Kasumi-1 (cell line): ENCODE measurements around the gene CCDC14.
A peak's percentile ranks its signal among the peaks of the same experiment; 100 is the strongest.
"Not testable (repeated sequence)": the region's sequence is repeated elsewhere in the genome, so short reads cannot be mapped to it uniquely, and the experiment has no call there.

ENCODE experiments used
- DNase-seq, 2 experiments: peaks; one replicate each; lab custom pipeline; 2025; lab: John Stamatoyannopoulos, UW

CCDC14 gene

DNA sequence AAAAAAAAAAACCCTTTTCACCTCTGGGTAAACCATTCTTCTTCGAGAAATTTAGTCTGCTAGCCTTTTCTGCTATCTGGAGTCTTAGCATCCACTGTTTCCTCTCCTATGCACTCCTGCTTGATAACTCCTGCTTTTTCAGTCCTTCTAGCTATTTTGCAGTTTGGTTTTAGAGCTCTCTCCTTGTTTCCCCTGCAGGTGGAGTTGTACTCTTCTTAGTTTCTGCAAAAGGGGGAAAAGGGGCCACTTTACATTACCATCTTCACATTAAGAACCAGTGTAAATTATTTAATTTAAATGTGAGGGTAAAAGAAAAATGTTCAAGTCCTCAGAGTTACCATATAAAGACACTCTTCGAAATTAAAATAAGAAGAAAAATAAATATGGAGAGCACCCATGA lies 53.3 kb downstream of the CCDC14 start:
- no peak for DNase-seq

DNA sequence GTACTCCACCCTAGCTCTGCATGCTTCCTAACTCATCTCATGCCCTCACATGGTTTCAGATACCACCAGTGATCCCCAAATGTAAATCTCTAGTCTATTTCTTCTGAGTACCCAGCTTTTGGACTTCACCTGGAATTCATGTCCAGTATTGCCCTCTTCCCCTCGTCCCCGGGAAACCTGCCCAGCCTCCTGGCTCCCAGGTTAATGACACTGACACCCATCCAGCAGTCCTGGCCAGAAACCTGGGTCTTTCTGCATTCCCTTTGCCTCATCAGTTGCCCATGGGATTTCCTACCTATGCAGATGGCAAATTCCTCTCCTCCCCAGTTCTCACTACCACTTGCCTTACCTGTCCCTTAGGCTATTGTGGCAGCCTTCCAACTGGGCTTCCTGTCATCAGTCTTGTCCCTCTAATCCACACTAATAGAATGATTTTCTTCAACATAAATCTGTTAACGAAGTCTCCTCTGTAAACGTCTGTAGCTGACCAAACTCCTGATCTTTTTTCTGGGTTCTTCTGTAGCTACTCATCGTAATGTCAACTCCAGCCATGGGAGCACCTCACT lies 61.6 kb downstream of the CCDC14 start:
- DNase-seq = no peak

DNA sequence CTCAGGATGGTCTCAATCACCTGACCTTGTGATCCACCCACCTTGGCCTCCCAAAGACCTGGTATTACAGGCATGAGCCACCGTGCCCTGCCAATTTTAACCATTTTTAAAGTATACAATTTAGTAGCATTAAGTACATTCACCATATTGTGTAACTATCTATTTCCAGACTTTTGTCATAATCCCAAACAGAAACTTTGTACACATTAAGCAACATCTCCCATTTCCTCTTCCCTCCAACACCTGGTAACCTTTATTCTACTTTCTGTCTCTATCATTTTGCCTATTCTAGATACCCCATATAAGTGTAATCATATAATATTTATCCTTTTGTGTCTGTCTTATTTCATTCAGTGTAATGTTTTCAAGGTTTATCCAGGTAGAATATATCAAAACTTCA lies 68.0 kb downstream of the CCDC14 start:
- no peak for DNase-seq

DNA sequence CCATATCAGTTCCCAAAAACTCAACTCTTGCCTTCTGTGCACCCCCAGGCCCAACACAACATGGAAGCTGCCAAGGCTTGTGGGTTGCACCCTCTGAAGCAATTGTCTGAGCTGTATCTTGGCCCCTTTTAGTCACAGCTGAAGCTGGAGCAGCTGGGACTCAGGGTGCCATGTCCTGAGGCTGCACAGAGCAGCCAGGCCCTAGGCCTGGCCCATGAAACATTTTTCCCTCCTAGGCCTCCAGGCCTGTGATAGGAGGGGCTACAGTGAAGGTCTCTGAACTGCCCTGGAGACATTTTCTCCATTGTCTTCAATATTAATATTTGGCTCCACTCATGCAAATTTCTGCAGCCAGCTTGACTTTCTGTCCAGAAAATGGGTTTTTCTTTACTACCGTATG lies 68.8 kb downstream of the CCDC14 start:
- DNase-seq = no peak

DNA sequence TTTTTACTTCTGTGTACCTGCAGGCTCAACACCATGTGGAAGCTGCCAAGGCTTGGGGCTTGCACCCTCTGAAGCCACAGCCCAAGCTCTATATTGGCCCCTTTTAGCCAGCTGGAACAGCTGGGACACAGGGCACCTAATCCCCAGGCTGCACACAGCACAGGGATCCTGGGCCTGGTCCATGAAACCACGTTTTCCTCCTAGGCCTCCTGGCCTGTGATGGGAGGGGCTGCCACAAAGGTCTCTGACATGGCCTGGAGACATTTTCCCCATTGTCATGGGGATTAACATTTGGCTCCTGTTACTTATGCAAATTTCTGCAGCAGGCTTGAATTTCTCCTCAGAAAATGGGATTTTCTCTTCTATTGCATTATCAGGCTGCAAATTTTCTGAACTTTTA lies 70.0 kb downstream of the CCDC14 start:
- not testable (repeated sequence) for DNase-seq

DNA sequence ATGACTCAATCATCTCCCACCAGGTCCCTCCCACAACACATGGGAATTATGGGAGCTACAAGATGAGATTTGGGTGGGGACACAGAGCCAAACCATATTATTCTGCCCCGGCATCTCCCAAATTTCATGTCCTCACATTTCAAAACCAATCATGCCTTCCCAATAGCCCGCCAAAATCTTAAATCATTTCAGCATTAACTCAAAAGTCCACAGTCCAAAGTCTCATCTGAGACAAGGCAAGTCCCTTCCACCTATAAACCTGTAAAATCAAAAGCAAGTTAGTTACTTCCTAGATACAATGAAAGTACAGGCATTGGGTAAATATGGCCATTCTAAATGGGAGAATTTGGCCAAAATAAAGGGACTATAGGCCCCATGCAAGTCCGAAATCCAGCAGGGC lies 70.9 kb downstream of the CCDC14 start:
- not testable (repeated sequence) for DNase-seq

DNA sequence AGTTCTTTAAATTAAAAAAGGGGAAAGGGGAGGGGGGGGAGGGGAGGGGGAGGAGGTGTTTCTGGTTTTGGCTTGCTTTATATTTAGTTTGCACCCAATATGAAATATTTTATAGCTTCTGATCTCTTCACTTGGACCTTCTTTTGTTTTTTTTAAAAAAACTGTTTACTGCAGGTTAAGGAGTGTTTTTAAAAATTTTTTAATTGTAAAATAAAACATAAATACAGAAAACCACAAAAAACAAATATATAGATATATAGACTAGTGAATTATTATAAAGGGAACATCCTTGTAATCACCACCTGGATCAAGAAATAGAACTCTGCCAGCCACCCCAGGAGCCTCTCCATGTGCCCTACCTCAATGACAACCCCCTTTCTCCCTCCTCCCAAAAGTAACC lies 76.0 kb downstream of the CCDC14 start:
- no peak for DNase-seq

DNA sequence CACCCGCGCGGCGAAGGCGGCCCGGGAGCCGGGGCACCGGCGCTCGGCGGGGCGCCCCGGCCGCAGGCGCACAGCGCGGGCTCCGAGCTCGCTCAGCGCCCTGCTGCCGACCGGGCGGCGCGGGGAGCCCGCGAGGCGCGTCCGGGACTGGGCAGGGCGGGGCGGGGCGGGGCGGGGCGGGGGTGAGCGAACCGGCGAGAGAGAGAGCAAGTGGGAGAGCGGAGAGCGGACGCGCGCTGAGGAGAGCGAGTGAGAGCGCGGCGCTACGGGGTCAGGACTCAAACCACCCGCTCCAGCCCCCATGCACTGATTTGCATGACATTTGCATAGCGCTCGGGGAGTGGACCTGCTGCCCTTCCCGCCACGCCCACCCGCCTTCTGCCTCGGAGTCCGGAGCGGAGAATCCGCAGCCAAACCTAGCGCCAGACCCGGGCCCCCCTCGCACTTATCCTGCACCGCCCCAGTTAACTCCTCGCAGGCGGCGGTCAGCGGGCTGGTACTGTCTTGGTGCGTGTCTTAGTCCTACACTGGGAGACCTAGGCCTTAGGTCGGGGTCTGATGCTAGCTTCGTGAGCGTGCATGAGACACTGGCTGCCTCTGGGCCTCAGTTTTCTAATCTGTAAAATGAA lies 76.7 kb downstream of the CCDC14 start, which contains the start of gene MYLK:
MYLK (minus strand) TSS at position 130 of the 629 bp plus-strand sequence. CDS start 90,491 bp downstream, outside the sequence.
- peak; percentile 60 to 77 for DNase-seq

DNA sequence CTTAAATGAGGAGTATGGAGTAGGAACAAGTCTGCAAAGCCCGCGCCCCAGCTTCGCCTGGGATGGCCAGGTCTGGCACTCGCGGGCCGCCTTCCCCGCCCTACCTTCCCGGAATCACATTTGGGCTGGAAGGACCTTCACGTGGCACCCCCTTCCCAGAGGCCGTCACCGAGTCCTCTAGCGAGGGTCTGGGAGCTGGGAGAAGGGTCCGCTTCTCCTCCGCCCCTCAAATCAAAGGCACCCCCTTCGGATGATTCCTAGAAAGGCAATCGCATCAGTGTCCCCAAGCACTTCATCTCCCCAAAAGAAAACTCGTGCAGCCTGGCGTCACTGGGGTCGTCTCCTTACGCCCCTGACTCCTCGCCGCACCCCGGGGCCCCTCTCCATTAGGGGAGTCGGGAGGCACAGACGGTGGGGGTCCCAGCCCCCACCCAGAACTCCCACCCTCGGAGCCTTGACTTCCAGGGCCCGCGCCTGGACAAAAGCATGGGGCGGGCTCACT lies 77.3 kb downstream of the CCDC14 start:
- no peak for DNase-seq

DNA sequence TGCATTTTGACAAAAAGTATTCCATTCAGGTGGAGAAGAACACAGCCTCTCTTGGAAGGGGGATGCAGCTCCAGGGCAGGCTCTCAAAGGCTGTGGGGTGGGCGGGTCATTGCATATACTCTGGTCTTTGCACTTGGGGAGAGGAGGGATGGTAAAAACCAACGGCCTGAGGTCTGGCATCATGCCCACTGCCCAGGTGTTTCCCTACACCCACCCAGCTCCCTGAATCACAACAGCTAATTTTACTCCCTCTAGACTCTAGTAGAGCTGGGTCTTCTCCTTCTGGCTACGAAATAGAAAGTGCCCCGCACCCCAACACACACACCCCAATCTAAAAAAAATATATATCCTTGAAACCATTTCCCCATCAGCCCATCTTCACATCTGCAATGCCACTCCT lies 77.9 kb downstream of the CCDC14 start:
- DNase-seq = no peak

DNA sequence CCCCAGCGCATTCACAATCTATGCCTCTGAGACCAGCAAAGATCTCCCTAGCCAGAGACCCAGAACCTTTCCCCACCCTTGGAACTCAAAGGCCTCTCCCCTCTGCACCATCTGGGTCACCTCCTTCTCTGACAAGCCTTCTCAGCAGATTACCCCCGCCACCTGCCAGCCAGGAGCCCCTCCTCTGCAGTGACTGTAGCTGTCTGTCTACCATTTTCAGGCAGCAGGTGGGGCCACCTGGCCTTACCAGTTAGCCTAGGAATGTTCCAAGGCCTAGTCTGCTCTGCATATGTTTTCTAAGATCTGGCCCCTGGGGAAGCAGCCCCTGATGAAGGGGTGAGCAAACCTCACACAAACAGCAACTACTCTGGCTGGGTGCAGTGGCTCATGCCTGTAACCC lies 79.3 kb downstream of the CCDC14 start:
- no peak for DNase-seq

DNA sequence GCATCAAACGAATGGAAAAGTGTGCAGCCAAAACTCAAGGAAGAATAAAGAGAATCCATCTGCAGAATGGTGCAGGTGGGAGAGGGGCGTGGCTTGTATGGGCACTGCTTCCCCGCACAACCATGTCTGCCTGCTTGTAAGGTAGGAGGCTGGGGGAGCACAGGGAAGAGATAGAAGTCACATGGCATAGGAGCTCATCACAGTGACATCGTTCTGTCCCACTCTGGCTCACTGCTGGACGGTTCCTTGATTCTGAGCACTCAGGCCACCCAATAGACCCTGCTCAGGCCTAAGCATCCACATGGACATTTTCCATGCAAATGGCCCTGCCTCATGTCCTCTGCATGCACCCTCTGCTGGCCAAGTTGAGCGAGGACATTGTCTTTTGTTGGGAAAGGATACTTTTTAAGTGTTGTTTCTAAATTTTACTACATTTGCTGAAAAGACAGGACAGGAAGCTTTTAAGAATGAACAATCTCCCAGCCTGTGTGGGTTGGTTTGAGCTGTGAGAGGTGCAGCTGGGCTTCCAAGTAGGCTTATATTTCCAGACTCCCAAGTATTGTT lies 79.9 kb downstream of the CCDC14 start:
- DNase-seq = peak; percentile 19 to 23

DNA sequence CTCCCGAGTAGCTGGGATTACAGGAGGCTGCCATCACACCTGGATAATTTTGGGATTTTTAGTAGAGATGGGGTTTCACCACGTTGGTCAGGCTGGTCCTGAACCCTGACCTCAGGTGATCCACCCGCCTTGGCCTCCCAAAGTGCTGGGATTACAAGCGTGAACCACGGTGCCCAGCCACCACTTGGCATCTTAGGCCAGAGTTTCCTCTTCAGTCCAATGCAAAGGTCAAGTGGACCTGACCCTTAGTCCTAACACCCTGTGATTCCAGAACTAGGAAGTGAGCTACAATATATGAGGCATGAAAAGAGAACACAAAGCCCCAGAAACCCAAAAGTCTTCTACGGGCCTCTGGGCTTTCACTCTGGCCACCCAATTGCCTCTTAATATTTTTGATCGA lies 82.2 kb downstream of the CCDC14 start:
- DNase-seq = no peak

DNA sequence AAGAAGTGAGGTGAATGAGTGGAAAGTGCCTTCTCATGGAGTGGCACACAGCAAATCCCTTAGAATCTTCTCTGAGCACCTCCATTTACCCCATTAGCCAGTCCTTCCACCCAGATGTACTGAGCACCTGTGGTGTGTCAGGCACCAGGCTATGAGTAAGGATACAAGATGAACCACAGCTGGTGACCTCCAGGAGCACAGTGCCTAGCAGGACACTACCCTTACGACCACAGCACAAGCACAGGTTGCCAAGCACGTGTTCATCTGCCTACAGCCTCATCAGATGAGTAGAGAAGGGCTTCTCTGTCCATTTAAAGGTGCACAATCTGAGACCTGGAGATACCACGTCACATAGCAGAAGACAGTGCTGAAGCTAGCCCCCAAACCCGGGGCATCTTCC lies 83.1 kb downstream of the CCDC14 start:
- DNase-seq = no peak

DNA sequence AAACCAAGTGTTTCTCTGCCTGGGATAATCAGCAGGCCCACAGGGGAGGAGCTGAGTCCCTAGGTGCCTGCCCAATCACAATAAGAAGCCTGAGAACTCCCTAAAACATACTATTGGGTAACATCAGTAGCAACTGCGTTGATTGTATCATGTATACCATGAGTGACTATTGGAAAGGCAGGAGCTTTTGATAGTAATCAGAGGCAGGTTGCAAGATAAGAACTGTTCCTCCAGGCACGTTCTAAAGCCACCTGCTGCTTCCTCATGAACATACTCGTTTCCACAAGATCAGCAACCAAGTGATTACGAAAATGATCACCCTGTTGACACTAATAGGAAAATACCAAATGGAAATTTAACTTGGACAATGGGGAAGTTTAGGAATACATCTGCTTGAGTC lies 83.6 kb downstream of the CCDC14 start:
- no peak for DNase-seq

DNA sequence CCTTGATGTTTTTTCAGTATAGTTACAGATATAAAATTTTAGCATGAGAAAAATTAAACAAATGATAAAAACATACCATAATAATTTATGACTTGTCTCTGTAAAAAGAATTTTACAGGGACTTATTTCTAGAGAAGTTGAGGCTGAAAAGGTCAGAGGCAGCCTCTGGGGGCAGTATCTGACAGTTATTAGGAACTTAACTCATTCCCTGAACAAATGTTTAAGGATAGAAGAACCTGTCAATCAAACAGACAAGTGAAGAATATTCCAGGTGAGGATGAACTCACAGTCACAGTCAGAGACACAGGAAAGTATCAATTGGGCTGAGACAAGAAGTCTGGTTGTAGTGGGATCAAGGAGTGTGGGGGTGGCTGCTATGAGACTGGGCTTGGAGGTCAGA lies 84.2 kb downstream of the CCDC14 start:
- no peak for DNase-seq

DNA sequence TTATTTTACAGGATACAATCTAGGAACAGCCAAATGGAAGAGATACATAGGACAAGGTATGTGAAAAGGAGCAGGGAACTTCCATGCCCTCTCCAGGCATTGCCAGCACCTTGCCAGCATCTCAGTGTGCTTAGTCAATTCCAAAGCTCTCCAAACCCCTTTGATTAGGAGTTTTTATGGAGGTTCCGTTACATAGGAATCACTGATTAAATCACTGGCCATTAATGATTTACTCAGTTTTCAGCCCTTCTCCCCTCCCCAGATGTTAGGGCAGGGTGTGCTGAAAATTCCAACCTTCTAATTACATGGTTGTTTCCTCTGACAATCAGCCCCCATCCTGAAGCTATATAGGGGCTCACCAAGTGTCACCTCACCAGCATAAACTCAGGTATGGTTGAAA lies 88.4 kb downstream of the CCDC14 start:
- DNase-seq = no peak

DNA sequence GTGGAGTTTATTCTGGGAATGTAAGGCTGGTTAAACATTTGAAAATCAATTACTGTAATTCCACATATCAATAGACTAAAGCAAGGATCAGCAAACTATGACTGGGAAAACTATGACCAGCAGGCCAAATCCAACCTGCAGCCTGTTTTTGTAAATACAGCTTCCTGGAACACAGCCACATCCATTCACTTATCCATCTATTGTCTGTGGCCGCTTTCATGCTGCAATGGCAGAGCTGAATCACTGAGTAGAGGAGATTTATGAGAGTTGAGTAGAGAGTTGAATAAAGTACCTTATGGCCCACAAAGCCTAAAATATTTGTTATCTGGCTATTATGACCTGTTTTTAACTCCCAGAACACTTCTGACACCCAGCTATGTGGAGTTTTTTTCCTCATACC lies 89.1 kb downstream of the CCDC14 start:
- DNase-seq = no peak

DNA sequence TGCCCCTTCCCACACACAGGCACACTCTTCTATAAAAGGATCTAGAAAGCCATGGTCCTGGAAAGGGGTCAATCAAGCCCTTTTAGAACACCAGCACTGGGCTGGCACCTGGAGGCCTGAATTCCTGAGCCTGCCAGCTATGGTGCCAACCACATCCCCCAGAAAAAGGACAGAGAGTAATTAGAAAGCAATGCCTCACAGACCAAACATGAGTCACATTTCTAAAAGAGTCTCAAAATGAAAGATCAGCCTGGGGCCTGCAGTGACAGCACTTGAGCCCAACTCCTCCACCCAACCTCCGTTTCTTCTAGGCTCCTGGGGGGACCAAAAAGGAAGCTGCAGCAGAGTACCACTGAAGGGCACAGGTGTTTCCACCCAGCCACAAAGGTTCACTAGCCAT lies 91.0 kb downstream of the CCDC14 start:
- no peak for DNase-seq

DNA sequence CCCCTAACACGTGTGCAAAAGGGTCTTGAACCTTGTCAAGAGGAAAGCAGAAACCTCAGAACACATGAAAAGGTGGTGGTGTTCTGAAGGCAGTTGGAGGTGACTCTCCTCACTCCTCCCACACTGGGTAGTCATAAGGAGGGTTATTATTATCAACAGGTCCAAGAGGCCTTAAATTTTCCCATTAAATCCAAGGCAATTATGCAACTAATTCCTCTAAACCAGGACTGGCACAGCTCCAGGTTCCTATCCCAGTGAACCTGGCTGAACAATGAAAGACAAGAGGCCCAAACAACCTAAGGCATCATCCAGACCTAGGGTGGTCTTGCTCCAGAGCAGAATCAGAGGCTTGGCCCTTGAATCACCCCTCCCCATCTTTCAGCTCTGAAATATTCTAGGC lies 91.9 kb downstream of the CCDC14 start:
- DNase-seq = no peak

DNA sequence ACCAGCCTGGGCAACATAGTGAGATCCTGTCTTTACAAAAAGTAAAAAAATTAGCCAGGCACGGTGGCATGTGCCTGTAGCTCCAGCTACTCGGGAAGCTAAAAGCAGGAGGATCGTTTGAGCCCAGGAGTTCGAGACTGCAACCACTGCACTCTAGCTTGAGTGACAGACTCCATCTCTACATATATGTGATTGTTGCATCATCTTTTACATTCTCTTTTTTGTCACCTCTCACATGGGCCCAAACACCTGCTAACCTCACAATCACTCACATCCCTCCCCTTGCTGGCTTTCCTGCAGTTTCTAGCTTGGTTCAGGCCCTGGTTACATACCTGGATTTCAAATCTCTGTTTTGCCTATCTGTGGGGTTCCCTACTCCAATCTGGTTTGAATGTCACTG lies 96.3 kb downstream of the CCDC14 start:
- DNase-seq = no peak
